ENCODE data around the gene DACH1.

GRCh38 chr13:71634182-71634581, 232.8 kb downstream of the DACH1 start:
- TF ChIP-seq SP3 (tag by site-specific recombination; IDR thresholded peaks at IDR 0.05) (no peak), ZNF747 (tag by site-specific recombination; IDR thresholded peaks at IDR 0.05) (no peak), CTCF (tag by site-specific recombination; IDR thresholded peaks at IDR 0.05) (no peak), ZNF350 (tag by site-specific recombination; IDR thresholded peaks at IDR 0.05) (no peak), ZNF114 (tag by site-specific recombination; IDR thresholded peaks at IDR 0.05) (no peak), REST (tag by site-specific recombination; IDR thresholded peaks at IDR 0.05) (no peak), ZNF777 (tag by site-specific recombination; IDR thresholded peaks at IDR 0.05; ENCODE audit: borderline replicate concordance) (no peak), OSR2 (tag by site-specific recombination; IDR thresholded peaks at IDR 0.05) (no peak), GLI4 (tag by site-specific recombination; IDR thresholded peaks at IDR 0.05) (no peak), KLF7 (tag by site-specific recombination; IDR thresholded peaks at IDR 0.05; ENCODE audit: borderline replicate concordance) (no peak), YY1 (tag by site-specific recombination; IDR thresholded peaks at IDR 0.05) (no peak), ZNF624 (tag by site-specific recombination; IDR thresholded peaks at IDR 0.05) (no peak)
